Epidermal melanocyte (primary cell): ENCODE data around the gene SFMBT1.

Experiments used
- DNase-seq: peaks from one replicate; pipeline ENCODE4 v3.0.0; 2011; ENCODE audit warnings: low spot score; ENCODE audit not compliant: insufficient read length

The SFMBT1 gene

GRCh38 chr3:53045518-53046170 is at the start of gene SFMBT1:
Gene SFMBT1 (minus strand): TSS chr3:53046073. CDS start chr3:52969128, 76,945 bp downstream.
- DNase-seq: peak; percentile 96

GRCh38 chr3:53092942-53093341 is 47.1 kb upstream of the SFMBT1 start:
- no peak for DNase-seq

- no peak for DNase-seq
These were observed 46.3 kb upstream of the SFMBT1 start for GRCh38 chr3:53092216-53092615.

GRCh38 chr3:53091011-53091410 is 45.1 kb upstream of the SFMBT1 start:
- DNase-seq: no peak

- DNase-seq: no peak
These were observed 43.6 kb upstream of the SFMBT1 start for GRCh38 chr3:53089511-53089910.

- DNase-seq: no peak
These were observed 39.6 kb upstream of the SFMBT1 start for GRCh38 chr3:53085476-53085875.

GRCh38 chr3:53084310-53085001 is 38.6 kb upstream of the SFMBT1 start:
- no peak for DNase-seq

- no peak for DNase-seq
These were observed 38.1 kb upstream of the SFMBT1 start for GRCh38 chr3:53083949-53084309.

- peak; percentile 41 for DNase-seq
These were observed 37.6 kb upstream of the SFMBT1 start for GRCh38 chr3:53083521-53083920.

GRCh38 chr3:53082736-53083135 is 36.9 kb upstream of the SFMBT1 start:
- DNase-seq: no peak

GRCh38 chr3:53081318-53081717 is 35.4 kb upstream of the SFMBT1 start:
- DNase-seq: no peak

GRCh38 chr3:53080612-53081205 is 34.8 kb upstream of the SFMBT1 start:
- no peak for DNase-seq

- DNase-seq: no peak
These were observed 34.1 kb upstream of the SFMBT1 start for GRCh38 chr3:53079791-53080555.

GRCh38 chr3:53079147-53079546 is 33.3 kb upstream of the SFMBT1 start:
- no peak for DNase-seq

- no peak for DNase-seq
These were observed 32.8 kb upstream of the SFMBT1 start for GRCh38 chr3:53078656-53079055.

- no peak for DNase-seq
These were observed 31.8 kb upstream of the SFMBT1 start for GRCh38 chr3:53077476-53078220.

GRCh38 chr3:53075743-53076140 is 29.9 kb upstream of the SFMBT1 start:
- no peak for DNase-seq

GRCh38 chr3:53074761-53075742 is 29.2 kb upstream of the SFMBT1 start:
- no peak for DNase-seq

- no peak for DNase-seq
These were observed 28.5 kb upstream of the SFMBT1 start for GRCh38 chr3:53074366-53074696.
